CMK (cell line): Measurements from ENCODE around the gene WDR27.
A peak's percentile ranks its signal among the peaks of the same experiment; 100 is the strongest.
"Not testable (repeated sequence)": the region's sequence is repeated elsewhere in the genome, so short reads cannot be mapped to it uniquely, and the experiment has no call there.

Experiments used
- DNase-seq: peaks from one replicate; pipeline ENCODE4 v3.0.0-alpha.2; 2010; ENCODE audit warnings: low read depth

Gene WDR27

DNA sequence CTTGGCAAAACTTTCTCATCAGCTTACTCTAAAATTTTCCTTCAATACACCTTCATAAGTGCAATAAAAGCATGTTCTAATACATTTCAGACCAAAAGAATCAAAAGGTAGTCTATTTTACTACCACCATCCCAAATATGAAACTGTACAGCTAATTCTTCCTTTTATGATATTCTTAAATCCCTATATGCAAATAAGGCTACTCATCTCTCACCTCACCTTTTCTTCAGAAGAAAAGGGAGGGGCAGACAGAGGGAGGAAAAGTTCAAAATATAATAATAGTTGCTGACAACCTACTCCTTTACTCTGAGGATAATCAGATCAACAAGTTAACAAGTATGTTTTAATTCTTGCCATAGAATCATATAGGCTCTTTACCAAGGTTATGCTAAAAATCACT is 7.5 kb upstream of the WDR27 start:
- DNase-seq, result no peak

DNA sequence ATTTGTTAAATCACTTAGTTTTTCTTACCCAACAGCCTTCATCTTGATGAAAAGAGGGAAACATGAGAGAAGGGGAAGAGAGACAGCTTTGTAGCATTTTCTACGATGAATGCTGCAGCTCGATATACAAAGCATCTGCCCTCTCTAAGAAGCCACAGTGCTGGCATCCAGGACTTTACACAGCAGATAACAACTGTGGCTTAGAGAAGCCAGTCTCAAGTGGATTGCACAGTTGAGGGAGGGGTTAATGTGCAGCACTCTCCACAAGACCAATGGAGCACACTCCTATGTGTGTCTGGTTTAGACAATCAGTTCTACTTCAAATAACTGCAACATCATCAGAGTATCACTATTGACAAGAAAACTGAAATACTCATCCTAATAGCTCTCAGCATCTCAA is 5.9 kb upstream of the WDR27 start:
- no peak for DNase-seq

DNA sequence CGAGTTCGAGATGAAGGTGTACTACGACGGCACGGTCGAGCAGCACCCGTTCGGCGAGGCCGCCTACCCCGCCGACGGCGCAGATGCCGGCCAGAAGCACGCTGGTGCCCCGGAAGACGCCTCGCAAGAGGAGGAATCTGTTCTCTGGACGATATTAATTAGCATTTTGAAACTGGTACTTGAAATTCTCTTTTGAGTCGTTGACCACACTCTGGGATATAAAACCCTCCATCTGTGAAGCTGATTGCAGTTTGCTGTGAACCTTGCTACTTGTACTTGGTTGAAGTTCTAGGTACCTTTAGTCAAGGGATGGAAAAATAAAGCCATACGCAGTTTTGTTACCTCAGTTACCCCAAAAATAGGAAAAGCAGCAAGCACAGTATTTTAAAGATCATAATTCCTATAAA is 1.0 kb upstream of the WDR27 start:
- no peak for DNase-seq

DNA sequence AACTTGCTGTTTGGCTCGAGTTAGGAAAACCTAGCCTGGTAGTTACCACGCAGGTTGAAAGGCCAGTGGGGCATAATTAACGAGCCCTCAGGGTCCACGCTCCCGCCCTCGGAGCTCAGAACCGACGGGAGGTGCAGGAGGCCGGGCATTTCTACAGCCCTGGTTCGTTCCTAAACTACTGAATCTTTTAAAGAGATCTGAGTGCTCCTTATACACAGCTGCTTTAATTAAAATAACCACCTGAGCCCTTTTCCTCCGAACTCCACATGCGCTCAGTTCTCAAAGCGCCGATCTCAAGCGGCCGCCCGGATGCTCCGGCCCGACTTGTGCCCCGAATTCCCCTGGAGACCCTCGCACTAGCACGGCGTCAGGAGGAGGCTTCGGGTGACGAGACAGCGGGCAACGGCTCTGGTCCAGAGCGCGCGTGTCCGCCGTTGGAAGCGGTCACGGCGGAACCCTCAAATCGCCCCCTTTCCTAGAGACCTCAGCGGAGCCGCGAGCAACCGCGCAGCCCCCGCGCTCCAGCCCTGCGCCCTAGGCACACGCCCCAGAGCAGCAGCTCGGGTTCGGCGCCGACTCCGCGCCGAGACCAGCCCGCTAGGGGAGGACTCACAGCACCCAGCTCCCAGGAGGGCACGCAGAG is 397 bp downstream of the WDR27 start:
- no peak for DNase-seq

DNA sequence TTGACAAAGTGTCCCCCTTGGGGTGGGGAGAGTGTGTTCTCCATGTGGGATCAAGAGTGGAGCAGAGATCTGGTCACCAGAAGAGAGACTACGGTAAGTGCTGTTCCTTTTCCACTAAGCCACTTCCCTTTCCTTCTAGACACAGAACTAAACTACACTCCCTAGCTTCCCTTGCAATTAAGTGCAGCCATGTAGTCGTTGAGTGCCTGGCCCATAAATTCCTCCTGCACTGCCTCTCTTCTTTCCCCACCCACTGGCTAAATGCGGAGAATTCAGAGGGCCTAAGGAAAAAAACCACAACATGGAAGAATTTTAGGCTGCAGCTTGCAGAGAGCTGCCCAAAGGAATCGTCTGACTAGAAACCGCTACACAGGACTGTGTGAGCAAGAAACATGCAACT is 1.5 kb downstream of the WDR27 start:
- peak; percentile 53 for DNase-seq

DNA sequence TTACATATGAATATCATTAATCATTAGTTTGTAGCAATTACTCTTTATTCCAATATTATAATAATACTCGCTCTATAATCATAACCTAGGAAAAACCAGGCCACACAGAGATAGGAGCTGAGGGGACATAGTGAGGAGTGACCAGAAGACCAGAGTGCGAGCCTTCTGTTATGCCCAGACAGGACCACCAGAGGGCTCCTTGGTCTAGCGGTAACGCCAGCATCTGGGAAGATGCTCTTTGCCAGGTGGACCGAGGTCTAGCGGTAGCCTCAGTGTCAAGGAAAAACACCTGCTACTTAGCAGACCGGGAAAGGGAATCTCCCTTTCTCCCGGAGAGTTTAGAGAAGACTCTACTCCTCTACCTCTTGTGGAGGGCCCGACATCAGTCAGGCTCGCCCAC is 4.7 kb downstream of the WDR27 start:
- not testable (repeated sequence) for DNase-seq

DNA sequence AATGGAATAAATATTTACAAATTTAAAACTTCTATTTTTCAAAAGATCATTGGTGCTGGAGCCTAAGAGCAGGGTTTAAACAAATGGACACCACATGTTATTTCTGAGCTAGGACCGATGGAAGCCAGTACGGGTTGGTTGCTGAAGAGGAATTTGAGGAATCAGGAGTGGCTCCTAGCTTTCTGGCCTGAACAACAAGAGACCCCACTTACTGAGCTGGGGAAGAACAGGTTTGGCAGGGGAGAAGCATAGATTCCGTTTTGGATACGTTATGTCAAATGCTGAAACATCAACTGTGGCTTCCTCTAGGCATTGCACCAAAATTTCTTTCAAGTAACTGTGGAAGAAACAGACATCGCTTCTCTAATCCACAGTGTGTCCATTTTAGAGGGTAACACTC is 6.7 kb downstream of the WDR27 start:
- DNase-seq, result no peak

DNA sequence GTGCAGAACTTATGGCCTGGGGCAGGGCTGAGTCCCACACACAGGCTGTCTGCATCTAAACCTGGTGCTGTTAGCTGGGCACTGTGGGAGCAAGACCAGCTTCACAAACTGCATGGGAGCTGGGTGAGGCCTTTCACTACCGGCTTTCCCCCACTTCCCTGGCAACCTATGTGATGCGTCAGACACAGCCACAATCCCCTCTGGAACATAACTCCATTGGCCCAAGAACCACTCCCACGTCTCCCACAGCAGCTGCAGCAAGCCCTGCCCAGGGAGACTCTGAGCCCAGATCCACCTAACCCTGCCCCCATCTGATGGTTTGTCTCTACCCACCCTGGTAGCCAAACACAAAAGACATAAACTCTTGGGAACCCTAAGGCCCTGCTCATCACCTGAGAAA is 9.3 kb downstream of the WDR27 start:
- DNase-seq, result no peak

DNA sequence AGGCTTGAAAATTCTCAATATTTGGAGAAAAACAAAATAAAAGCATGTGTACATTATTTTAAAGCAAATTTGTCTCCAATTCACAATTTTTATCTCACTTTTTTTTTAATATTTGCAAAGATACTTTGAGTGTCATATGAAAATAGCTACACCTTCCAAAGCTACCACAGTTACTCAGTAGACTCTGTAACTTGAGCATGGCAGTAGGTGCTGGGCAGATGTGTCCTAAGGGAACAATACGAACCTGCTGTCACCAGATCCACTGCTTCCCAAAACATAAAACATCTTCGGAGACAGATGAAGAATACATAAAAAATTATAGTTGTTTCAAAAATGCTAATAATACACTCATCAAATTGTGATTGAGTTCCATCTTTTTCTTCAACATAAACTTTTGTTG is 10.6 kb downstream of the WDR27 start:
- DNase-seq, result no peak

DNA sequence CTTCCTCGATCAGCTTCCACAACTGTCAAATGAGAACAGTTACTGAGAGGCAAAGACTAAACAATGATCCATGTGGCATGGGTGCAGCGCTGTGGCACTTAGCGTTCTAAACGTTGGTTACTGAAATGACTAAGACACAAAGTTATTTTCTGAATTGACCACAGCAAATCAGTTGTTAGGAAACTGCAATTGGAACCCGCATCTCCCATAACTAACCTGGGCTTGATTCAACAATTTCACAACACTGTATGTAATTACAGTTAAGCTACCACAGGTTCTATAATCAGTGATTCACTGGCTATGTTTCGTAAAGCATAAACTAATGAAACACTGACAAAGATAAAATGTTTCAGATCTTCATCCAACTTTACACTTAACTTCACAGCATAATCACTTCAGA is 12.5 kb downstream of the WDR27 start:
- no peak for DNase-seq

DNA sequence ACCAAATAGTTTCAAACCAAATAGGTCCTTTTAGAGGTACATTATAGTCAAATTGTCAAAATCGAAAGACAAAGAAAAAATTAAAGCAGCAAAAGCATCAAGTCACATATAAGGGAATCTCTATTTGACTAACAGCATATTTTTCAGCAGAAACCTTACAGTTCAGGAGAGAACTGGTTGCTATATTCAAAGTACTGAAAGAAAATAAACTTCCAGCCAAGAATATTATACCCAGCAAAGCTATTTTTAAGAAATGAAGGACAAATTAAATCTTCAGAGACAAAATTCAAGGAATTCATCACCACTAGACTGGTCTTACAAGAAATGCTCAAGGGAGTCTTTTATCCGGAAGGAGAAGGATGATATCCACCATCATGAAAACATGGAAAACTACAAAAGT is 16.0 kb downstream of the WDR27 start:
- no peak for DNase-seq

DNA sequence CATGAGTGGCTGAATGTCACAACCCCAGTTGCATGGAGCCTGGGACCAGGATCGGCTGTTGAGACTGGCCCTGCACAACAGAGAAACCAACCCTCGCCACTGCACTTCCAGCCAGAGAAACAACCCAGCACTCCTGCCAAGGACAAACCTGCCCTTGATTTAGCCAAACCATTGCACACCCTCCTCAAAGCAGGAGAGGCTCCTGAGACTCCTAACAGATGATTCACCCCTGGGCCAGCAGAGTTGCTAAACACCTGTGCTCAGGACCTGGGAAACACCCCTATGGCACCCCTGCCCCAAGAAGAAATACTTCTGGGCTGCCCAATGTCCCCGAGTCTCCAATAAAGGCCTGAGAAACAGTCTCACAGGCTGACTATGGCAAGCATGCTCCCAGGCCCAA is 17.8 kb downstream of the WDR27 start:
- DNase-seq, result no peak

DNA sequence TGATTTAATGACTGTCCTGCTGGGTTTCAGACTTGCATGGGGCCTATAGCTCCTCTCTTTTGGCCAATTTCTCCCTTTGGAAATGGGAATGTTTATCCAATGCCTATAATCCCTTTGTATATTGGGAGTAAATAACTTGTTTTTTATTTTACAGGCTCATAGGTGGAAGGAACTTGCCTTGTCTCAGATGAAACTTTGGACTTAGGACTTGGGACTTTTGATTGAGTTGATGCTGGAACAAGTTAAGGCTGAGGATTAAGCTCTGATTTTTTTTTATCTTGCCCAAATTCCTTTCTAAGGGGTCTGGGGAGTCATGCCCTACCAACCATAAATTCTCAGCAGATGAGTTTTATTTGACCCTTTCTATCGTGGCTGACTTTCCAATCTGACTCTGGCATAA is 23.5 kb downstream of the WDR27 start:
- no peak for DNase-seq

DNA sequence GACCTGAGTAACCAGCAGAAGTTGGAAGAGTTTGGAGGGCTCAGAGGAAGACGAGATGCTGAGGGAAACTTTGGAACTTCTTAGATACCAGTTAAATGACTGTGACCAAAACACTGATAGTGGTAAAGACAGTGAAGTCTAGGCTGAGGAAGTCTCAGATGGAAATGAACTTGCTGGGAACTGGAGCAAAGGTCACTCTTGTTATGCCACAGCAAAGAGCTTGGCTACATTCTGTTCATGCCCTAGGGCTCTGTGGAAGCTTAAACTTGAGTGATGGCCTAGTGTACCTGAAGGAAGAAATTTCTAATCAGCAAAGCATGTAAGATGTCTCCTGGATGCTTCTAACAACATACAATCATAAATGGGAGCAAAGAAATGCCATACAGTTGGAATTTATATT is 24.7 kb downstream of the WDR27 start:
- no peak for DNase-seq

DNA sequence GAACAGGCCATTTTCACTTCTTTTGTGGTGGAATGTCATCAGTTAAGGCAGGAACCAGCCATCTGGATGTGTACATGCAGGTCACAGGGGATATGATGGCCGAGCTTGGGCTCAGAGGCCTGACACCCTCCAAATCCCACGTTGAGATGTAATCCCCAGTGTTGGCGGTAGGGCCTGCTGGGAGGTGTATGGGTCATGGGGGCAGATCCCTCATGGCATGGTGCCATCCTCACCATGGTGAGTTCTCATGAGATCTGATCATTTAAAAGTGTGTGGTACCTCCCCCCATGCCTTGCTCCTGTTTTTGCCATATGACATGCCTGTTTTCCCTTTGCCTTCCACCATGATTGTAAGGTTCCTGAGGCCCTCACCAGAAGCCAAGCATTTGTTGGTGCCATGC is 26.8 kb downstream of the WDR27 start:
- DNase-seq, result no peak

DNA sequence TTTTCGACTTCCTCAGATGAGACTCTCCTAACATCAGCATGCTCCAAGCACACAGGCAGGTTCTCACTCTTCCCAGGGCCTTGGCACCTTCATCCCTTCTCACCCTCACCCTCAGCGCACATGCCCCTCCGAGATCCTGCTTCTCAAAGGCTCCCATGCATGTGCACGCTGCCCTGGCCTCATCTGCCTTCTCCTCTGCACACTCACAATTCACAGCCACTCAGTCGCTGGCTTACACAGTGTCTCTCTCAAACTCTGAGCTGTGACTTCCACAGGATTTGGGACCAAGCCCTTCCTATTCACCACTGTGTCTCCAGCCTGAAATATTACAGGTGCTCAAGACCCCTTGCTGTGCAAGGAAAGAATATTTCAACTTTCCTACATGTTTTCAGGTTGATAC is 30.3 kb downstream of the WDR27 start:
- no peak for DNase-seq

DNA sequence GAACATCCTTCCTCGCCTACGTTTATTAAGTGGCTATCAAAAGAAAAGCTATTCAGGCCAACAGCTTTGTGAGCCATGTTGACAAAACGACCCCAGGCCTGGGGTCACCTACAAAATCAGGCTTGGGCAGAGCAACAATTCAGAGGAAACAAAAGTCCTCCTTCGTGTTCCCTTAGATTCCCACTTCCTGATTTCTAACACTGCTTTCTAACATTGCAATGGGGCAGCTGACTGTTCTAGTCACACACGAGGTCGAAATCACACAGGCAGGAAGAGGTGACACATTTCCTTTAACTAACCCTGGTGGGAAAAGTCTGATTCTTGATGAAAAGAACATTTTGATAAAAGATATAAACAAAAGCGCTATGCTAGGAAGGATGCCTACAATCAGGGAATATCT is 31.9 kb downstream of the WDR27 start:
- no peak for DNase-seq

DNA sequence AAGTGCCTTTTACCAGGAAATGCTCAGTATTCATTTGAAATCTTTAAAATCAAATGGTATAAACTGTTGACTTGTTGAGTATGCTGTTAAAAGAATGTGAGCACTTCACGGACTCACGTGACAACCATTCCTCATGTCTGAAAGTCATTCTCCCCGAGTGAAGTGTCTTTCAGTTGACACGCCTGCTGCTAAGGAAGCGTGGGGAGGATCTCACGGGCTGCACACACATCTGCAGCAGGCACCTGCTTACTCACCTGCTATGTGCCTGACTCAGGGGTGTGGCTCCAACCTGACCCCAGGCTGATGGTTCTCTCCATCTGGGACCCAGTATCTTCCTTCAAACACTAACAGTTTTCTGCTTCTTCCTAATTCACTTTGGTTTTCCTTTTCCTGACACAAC is 32.7 kb downstream of the WDR27 start:
- no peak for DNase-seq

DNA sequence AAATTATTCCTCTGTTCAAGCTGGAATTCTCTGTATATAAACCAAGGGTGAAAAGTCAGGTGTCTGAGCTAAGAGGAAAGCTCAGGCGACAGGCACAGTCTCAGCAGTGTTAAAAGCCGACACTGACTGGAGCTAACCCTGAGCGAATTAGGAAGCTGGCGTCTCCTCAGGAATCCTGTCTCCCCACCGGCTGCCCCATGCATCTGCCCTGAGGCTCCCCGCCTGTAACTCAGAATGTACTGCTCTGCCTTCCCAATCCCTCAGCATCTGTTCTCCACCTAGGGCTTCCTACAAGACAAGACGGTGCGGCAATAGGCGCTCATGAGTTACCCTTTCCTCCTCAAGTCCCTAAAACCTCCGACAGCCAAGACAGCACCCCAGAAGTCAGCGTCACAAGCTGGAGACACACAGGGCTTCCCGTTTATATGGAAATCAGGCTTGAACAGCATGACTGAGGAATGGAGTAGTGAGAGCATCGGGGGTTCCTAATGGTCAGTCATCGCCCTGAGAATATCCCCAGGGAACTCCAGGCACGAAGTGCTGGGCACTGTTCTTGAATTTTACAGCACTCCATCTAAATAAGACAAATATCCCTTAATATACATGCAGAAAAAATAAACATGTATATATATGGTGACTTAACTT is 33.5 kb downstream of the WDR27 start:
- DNase-seq, result no peak

DNA sequence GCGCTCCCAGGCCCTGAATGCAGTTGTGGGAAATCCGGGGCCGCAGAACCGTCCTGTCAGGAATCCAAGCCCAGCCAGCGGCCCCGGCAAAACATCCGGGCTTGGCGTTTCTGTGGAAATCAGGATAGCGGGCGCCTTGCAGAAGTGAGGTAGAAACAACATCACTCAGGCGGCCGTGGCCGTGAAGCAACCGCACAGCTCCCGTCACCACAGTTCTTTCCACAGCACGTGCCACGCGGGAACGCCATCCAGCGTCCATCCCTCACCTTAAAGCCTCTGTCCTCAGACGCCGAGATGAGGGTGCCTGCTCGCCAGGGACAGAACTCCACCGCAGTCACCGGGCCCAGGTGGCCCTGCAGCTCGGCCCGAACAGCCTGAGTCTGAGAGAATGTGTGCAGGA is 34.1 kb downstream of the WDR27 start:
- no peak for DNase-seq

DNA sequence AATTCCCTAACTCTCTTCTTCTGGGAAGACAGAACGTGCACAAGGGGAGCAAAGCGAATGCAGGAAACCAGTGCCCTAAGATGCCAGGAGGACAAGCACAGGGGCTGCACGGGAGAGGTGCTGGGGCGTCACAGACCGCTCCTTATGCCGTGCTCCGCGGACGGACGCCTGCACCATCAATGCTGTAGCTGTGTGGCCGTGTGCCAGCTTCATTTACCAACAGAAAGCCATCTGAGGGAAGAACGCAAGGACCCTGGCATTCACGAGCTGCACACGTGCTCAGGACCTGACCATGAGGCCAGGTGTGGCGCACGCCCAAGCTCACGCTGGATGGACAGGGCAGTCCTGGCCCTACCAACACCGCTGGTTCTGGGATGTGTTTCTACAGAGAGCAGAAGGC is 35.4 kb downstream of the WDR27 start:
- no peak for DNase-seq

DNA sequence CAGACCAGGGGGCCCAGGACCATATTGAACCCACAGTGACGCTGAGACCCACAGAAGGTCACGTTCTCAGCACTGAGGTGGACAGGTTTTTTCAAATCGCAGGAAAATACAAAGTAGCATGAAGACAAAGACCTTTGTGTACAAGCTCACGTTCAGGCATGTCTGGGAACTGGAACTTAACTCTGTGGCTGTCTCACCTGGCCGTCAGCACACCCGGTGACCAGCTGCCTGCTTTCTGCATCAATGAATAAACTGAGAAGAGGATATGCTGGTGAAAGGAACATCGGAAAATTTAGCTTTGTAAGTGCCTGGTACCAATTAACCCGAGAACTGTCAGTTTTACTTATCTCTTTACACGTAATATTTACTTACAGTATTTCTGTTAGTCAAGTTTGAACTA is 36.5 kb downstream of the WDR27 start:
- DNase-seq, result no peak

DNA sequence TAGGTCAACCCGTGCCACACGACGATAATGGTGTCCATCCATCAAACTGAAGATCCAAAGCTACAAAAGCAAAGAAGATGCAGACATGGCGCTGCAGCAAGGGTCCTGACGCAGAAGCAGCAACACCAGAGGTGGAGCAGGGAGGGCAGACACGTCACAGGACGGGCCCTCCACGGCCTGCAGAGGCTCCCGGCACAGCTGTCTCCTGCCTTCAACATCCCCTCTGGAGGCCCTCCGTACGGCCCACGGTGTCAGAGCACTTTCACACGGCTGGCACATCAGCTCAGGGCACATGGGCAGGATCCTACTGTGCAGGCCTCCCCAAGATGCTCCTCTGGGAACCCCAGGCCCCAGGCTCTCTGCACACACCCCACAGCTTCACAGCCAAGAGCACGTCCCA is 37.6 kb downstream of the WDR27 start:
- no peak for DNase-seq

DNA sequence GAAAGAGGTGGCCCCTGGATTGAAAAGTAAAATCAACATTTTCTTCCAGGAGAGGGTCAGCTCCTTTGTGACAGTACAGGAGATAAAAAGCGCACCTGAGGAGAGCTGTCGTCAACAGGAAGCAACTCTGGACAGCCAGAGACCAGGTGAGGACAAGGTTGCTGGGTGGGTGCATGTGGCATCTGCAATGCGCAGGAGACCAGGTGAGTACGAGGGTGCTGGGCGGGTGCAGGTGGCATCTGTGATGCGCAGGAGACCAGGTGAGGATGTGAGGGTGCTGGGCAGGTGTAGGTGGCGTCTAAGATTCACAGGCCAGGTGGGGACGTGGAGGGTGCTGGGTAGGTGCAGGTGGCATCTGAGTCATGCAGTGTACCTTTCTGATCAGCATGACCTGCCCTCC is 38.4 kb downstream of the WDR27 start:
- no peak for DNase-seq

DNA sequence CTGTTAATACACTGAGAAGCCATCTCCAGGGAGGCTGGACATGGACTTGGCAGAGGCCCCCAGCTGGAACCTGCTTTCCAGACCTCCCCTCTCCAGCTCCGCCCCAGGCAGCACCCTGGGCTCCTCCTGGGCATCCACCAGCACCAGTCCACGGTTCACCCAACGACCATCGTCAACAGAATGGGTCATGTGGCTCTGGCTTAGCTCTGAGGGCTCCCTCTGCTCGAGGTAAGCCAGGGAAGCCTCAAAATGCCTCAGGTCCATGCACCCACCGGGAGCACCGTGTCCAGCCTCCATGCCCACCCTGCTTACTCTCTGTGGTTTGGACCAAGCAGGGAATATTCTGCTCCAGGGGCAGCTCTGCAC is 40.5 kb downstream of the WDR27 start:
- no peak for DNase-seq
